WTC11 (cell line): ENCODE results near the gene DARS2.

ENCODE experiments used
- CREB1 ChIP-seq: sonication (generic); formaldehyde crosslinking; IDR thresholded peaks from 2 replicates; pipeline ENCODE4 v1.8.0; 2023; ENCODE audit warnings: mild to moderate bottlenecking, missing genetic modification reagents
- FOXP1 ChIP-seq: sonication (generic); formaldehyde crosslinking; IDR thresholded peaks from 2 replicates; pipeline ENCODE4 v1.8.0; 2022; ENCODE audit warnings: missing genetic modification reagents, mild to moderate bottlenecking, moderate library complexity, borderline replicate concordance
- ZNF671 ChIP-seq: fragments of 250-450 bp; sonication (Bioruptor Pico); IDR thresholded peaks from 2 replicates; pipeline ENCODE4 v1.8.0; 2021; ENCODE audit warnings: mild to moderate bottlenecking
- TF ChIP-seq, protein P1 (sequence below): sonication (generic); formaldehyde crosslinking; IDR thresholded peaks from 2 replicates; pipeline ENCODE4 v1.8.0; 2022; ENCODE audit warnings: mild to moderate bottlenecking, missing genetic modification reagents
- TF ChIP-seq, protein P2 (sequence below): fragments of 200-600 bp; IDR thresholded peaks from 2 replicates; pipeline ENCODE4 v1.8.0; 2022; ENCODE audit warnings: antibody characterized with exemption
- TF ChIP-seq, protein P3 (sequence below): sonication (generic); formaldehyde crosslinking; IDR thresholded peaks from 2 replicates; pipeline ENCODE4 v1.8.0; 2022; ENCODE audit warnings: missing genetic modification reagents

DNA sequence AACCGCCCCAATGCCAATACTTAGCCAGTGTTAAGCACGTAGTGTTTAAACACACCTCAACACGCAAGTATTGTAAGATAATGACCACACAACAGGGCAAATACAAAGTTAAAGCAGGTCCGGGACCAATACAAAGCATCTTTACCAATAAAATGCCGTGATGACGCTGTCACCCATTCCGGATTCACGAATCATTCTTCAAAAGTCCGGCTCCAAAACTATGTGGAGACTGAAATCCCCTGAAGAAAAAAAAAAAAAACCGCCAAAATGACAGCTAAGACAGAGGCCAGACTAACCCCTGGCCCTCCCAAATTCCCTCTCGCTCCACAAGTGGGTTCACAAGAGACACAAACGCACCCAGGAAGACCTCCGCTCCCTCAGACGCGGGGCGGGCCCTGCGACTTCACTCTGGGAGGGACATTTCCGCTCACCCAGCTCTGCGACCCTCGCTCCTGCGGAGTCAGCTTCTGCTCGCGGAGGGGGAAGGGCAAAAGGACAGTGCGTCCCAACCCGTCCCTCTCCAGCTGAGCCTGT, 625 bp upstream of the DARS2 start:
- TF ChIP-seq ZNF671 (CRISPR knock-in tag) = no peak
- TF ChIP-seq, protein P1, sequence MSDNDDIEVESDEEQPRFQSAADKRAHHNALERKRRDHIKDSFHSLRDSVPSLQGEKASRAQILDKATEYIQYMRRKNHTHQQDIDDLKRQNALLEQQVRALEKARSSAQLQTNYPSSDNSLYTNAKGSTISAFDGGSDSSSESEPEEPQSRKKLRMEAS (CRISPR knock-in tag) = no peak
- no peak for TF ChIP-seq FOXP1 (CRISPR knock-in tag)
- TF ChIP-seq, protein P2, sequence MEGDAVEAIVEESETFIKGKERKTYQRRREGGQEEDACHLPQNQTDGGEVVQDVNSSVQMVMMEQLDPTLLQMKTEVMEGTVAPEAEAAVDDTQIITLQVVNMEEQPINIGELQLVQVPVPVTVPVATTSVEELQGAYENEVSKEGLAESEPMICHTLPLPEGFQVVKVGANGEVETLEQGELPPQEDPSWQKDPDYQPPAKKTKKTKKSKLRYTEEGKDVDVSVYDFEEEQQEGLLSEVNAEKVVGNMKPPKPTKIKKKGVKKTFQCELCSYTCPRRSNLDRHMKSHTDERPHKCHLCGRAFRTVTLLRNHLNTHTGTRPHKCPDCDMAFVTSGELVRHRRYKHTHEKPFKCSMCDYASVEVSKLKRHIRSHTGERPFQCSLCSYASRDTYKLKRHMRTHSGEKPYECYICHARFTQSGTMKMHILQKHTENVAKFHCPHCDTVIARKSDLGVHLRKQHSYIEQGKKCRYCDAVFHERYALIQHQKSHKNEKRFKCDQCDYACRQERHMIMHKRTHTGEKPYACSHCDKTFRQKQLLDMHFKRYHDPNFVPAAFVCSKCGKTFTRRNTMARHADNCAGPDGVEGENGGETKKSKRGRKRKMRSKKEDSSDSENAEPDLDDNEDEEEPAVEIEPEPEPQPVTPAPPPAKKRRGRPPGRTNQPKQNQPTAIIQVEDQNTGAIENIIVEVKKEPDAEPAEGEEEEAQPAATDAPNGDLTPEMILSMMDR = no peak
- TF ChIP-seq, protein P3, sequence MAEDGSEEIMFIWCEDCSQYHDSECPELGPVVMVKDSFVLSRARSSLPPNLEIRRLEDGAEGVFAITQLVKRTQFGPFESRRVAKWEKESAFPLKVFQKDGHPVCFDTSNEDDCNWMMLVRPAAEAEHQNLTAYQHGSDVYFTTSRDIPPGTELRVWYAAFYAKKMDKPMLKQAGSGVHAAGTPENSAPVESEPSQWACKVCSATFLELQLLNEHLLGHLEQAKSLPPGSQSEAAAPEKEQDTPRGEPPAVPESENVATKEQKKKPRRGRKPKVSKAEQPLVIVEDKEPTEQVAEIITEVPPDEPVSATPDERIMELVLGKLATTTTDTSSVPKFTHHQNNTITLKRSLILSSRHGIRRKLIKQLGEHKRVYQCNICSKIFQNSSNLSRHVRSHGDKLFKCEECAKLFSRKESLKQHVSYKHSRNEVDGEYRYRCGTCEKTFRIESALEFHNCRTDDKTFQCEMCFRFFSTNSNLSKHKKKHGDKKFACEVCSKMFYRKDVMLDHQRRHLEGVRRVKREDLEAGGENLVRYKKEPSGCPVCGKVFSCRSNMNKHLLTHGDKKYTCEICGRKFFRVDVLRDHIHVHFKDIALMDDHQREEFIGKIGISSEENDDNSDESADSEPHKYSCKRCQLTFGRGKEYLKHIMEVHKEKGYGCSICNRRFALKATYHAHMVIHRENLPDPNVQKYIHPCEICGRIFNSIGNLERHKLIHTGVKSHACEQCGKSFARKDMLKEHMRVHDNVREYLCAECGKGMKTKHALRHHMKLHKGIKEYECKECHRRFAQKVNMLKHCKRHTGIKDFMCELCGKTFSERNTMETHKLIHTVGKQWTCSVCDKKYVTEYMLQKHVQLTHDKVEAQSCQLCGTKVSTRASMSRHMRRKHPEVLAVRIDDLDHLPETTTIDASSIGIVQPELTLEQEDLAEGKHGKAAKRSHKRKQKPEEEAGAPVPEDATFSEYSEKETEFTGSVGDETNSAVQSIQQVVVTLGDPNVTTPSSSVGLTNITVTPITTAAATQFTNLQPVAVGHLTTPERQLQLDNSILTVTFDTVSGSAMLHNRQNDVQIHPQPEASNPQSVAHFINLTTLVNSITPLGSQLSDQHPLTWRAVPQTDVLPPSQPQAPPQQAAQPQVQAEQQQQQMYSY (CRISPR knock-in tag) = no peak
- no peak for TF ChIP-seq CREB1 (CRISPR knock-in tag)
